ENCODE measurements around the gene TMEM39B.
"Not testable (repeated sequence)": the region's sequence is repeated elsewhere in the genome, so short reads cannot be mapped to it uniquely, and the experiment has no call there.

Gene TMEM39B

GRCh38 chr1:32113436-32113835 is 40.7 kb downstream of the TMEM39B start:
- DNase-seq, result not testable (repeated sequence)

- DNase-seq, result no peak
Measured at GRCh38 chr1:32114420-32114819, 41.7 kb downstream of the TMEM39B start.

- DNase-seq, result no peak
Measured at GRCh38 chr1:32115496-32115895, 42.8 kb downstream of the TMEM39B start.

GRCh38 chr1:32116531-32116930 is 43.8 kb downstream of the TMEM39B start:
- no peak for DNase-seq

GRCh38 chr1:32122151-32122550 is 49.4 kb downstream of the TMEM39B start:
- DNase-seq, result no peak

- not testable (repeated sequence) for DNase-seq
Measured at GRCh38 chr1:32123361-32123760, 50.6 kb downstream of the TMEM39B start.

- DNase-seq, result no peak
Measured at GRCh38 chr1:32125313-32125712, 52.6 kb downstream of the TMEM39B start.

GRCh38 chr1:32126770-32127169 is 54.0 kb downstream of the TMEM39B start:
- no peak for DNase-seq

GRCh38 chr1:32127409-32128198 is 54.9 kb downstream of the TMEM39B start:
- no peak for DNase-seq

GRCh38 chr1:32128479-32128878 is 55.7 kb downstream of the TMEM39B start:
- no peak for DNase-seq

- DNase-seq, result no peak
Measured at GRCh38 chr1:32128964-32129363, 56.2 kb downstream of the TMEM39B start.

GRCh38 chr1:32133950-32134280 is 61.2 kb downstream of the TMEM39B start:
- DNase-seq, result not testable (repeated sequence)

- DNase-seq, result no peak
Measured at GRCh38 chr1:32137111-32137510, 64.4 kb downstream of the TMEM39B start.

- no peak for DNase-seq
Measured at GRCh38 chr1:32138965-32139364, 66.2 kb downstream of the TMEM39B start.

- peak; percentile 89 for DNase-seq
Measured at GRCh38 chr1:32142446-32143301, 69.9 kb downstream of the TMEM39B start.

GRCh38 chr1:32143302-32143695 is 70.6 kb downstream of the TMEM39B start:
- not testable (repeated sequence) for DNase-seq

GRCh38 chr1:32144033-32144432 is 71.3 kb downstream of the TMEM39B start:
- DNase-seq, result no peak

GRCh38 chr1:32147799-32148198 is 75.1 kb downstream of the TMEM39B start:
- DNase-seq, result not testable (repeated sequence)

GRCh38 chr1:32150847-32151246 is 78.1 kb downstream of the TMEM39B start:
- no peak for DNase-seq

GRCh38 chr1:32151319-32151787 is 78.6 kb downstream of the TMEM39B start:
- DNase-seq, result peak; percentile 45

Measured in right hindlimb (tissue), 1 donor.